Measurements from ENCODE around the gene ACVRL1.

DNA sequence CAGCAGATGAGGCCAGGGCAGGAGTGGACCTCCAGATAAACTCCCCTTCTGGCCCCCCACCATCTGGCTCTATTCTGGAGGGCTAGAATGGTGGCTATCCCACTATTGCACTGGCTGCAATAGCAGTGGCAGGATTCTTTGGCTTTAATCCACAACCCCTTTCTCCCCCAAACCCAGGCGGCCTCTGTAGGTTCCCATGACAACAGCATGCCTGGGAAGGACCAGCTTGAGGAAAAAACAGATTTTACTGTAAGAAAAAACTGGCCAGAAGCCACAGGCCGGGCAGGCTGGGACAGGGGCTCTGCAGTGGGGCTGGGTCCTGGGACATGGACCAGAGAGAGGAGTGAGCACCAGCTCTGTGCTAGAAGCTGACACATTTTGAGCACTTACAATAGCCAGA is 30.6 kb downstream of the ACVRL1 start:
- TF ChIP-seq, protein P1, sequence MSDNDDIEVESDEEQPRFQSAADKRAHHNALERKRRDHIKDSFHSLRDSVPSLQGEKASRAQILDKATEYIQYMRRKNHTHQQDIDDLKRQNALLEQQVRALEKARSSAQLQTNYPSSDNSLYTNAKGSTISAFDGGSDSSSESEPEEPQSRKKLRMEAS (IDR thresholded peaks at IDR 0.05): no peak
- TF ChIP-seq, protein P2, sequence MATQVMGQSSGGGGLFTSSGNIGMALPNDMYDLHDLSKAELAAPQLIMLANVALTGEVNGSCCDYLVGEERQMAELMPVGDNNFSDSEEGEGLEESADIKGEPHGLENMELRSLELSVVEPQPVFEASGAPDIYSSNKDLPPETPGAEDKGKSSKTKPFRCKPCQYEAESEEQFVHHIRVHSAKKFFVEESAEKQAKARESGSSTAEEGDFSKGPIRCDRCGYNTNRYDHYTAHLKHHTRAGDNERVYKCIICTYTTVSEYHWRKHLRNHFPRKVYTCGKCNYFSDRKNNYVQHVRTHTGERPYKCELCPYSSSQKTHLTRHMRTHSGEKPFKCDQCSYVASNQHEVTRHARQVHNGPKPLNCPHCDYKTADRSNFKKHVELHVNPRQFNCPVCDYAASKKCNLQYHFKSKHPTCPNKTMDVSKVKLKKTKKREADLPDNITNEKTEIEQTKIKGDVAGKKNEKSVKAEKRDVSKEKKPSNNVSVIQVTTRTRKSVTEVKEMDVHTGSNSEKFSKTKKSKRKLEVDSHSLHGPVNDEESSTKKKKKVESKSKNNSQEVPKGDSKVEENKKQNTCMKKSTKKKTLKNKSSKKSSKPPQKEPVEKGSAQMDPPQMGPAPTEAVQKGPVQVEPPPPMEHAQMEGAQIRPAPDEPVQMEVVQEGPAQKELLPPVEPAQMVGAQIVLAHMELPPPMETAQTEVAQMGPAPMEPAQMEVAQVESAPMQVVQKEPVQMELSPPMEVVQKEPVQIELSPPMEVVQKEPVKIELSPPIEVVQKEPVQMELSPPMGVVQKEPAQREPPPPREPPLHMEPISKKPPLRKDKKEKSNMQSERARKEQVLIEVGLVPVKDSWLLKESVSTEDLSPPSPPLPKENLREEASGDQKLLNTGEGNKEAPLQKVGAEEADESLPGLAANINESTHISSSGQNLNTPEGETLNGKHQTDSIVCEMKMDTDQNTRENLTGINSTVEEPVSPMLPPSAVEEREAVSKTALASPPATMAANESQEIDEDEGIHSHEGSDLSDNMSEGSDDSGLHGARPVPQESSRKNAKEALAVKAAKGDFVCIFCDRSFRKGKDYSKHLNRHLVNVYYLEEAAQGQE (IDR thresholded peaks at IDR 0.05; ENCODE audit: low read depth): no peak
- TF ChIP-seq TAF1 (IDR thresholded peaks at IDR 0.05; ENCODE audit: low read depth) (no peak), YY1 (IDR thresholded peaks at IDR 0.05; ENCODE audit: low read depth) (no peak), RAD21 (IDR thresholded peaks at IDR 0.05; ENCODE audit: low read depth) (no peak), EP300 (IDR thresholded peaks at IDR 0.05; ENCODE audit: borderline replicate concordance) (no peak), CEBPB (IDR thresholded peaks at IDR 0.05) (no peak), TCF12 (IDR thresholded peaks at IDR 0.05; ENCODE audit: low read depth) (no peak), FOXM1 (IDR thresholded peaks at IDR 0.05; ENCODE audit: borderline replicate concordance, low read depth) (no peak), TEAD4 (IDR thresholded peaks at IDR 0.05) (no peak), NFIC (IDR thresholded peaks at IDR 0.05) (no peak), ZBTB7A (IDR thresholded peaks at IDR 0.05; ENCODE audit: low read depth) (no peak), EGR1 (IDR thresholded peaks at IDR 0.05) (no peak)
- TF ChIP-seq, protein P3, sequence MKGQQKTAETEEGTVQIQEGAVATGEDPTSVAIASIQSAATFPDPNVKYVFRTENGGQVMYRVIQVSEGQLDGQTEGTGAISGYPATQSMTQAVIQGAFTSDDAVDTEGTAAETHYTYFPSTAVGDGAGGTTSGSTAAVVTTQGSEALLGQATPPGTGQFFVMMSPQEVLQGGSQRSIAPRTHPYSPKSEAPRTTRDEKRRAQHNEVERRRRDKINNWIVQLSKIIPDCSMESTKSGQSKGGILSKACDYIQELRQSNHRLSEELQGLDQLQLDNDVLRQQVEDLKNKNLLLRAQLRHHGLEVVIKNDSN (IDR thresholded peaks at IDR 0.05): no peak

All from Ishikawa (cell line).